GM12875 (cell line): ENCODE data around the gene MTTP.

Experiments used
- H3K4me3 ChIP-seq: one replicate; pipeline ENCODE4 v1.5.1; 2011; ENCODE audit warnings: low read depth, low read length, control low read depth
- TF ChIP-seq, protein P1 (sequence below): IDR thresholded peaks from 2 replicates; pipeline ENCODE4 v1.5.1; 2011; ENCODE audit warnings: low read depth, mild to moderate bottlenecking, control low read depth, inconsistent platforms, low read length, moderate library complexity, borderline replicate concordance; ENCODE audit not compliant: insufficient read depth

The MTTP gene

DNA sequence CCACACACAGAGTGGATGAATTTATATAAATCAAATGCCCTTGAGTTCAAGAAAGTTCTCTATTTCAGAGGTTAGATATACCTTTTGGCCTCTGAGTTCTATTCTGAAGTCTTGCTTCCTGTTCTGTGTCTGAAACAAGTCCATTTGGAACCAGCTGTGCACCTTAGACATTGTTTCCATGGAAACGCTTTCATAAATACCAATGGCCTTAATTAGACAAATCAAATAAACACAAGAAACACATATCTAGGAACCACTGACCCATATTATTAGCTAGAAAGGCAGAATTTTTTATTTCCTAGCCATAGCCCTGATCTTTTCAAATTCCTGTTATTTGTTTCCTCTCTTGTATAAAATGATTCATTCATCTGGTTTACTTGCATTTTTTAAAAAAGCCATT is 91.4 kb downstream of the MTTP start:
- TF ChIP-seq, protein P1, sequence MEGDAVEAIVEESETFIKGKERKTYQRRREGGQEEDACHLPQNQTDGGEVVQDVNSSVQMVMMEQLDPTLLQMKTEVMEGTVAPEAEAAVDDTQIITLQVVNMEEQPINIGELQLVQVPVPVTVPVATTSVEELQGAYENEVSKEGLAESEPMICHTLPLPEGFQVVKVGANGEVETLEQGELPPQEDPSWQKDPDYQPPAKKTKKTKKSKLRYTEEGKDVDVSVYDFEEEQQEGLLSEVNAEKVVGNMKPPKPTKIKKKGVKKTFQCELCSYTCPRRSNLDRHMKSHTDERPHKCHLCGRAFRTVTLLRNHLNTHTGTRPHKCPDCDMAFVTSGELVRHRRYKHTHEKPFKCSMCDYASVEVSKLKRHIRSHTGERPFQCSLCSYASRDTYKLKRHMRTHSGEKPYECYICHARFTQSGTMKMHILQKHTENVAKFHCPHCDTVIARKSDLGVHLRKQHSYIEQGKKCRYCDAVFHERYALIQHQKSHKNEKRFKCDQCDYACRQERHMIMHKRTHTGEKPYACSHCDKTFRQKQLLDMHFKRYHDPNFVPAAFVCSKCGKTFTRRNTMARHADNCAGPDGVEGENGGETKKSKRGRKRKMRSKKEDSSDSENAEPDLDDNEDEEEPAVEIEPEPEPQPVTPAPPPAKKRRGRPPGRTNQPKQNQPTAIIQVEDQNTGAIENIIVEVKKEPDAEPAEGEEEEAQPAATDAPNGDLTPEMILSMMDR = no peak

DNA sequence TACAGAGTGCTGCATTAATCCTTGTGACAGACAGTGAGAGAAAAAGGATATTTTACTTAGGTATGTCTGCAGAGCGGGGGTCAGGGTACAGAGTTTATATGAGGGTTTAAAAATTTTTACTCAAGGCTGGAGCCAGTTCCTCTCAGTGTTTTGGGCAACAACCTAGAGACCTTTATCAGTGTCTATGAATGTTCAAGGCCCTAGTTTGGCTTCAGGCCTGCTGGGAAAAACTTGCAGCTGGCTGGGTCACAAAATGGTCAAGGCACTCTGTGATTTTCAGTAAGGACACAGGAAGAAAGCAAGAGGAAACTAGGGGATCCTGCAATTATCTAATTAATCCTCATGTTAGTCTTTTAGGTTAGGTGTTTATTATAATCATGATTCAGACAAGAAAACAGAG is 93.8 kb downstream of the MTTP start:
- TF ChIP-seq, protein P1 = no peak
- H3K4me3 ChIP-seq = no peak overlapping the region

More for the DNA sequence above, 91.4 kb downstream of the MTTP start:
- no peak overlapping the region for H3K4me3 ChIP-seq

DNA sequence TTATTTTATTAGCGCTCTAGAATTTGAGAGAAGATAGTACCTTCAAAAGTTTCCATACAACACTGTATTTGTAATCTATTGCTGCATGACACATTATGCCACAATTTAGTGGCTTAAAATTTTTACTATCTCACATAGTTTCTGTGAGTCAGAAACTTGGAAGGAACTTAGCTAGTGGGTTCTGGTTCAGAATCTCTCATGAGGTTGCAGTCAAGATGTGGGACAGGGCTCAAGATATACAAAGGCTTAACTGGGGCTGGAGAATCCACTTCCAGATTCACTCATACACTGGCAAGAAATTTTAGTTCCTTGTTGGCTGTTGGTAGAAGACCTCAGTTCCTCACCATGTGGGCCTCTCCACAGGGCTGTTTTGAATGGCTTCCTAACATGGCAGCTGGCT is 94.5 kb downstream of the MTTP start:
- TF ChIP-seq, protein P1 = no peak
- no peak overlapping the region for H3K4me3 ChIP-seq

DNA sequence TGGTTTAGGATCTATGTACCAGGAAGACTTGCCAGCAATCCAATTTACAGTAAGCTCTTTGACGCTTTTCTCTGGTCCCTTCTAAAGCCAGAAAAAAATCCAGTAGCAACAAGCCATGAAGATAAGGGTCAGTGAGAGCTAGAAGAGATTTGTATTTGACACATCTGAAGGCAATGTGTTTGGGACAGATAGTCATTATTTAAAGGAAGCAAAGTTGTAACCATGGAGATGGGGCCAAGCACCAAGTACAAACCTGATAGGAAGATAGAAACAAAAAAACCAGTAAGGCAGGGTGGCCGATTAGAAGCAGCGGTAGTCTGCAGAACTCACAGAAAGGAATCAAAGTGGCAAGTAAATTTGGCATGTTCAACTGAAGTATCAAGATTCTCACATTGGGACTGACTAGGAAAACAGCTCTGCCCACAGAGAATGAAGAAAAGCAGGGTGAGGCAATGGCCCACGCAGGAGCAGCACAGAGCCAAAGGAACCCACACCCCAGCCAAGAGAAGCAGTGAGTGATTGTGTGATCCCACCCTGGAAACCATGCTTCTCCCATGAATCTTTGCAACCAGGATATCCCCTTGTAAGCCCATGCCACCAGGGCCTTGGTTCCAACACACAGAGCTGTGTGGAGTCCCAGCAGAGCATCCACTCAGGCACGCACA is 95.9 kb downstream of the MTTP start:
- H3K4me3 ChIP-seq = no peak overlapping the region
- TF ChIP-seq, protein P1 = no peak
